NB4 (cell line): ENCODE data around the gene INCA1.

Source experiments
- POLR2A ChIP-seq: IDR thresholded peaks from 2 replicates; pipeline ENCODE4 v1.6.1; 2011; ENCODE audit warnings: mild to moderate bottlenecking; ENCODE audit not compliant: insufficient read length; ENCODE audit errors: extremely low read depth
- TF ChIP-seq, protein P1 (sequence below): IDR thresholded peaks from one replicate; pipeline ENCODE4 v1.5.1; 2012; ENCODE audit warnings: low read depth, low read length

DNA sequence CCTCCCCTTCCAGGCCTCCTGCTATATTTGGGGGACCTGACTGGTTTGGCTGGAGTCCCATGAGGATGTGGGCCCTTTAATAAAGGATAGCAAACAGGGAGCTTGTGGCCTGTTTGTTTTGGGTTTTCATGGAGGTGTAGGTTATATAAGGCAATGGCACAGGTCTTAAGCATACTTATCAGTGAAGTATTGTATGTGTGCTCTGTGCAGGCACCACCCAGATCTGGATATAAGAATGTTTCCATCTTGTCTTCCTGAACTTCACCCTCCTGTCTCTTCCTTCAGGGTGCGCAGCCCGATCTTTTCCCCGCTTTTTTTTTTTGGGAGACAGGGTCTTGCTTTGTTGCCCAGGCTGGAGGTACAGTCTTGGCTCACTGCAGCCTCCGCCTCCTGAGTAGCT, 27.3 kb upstream of the INCA1 start:
- TF ChIP-seq, protein P1, sequence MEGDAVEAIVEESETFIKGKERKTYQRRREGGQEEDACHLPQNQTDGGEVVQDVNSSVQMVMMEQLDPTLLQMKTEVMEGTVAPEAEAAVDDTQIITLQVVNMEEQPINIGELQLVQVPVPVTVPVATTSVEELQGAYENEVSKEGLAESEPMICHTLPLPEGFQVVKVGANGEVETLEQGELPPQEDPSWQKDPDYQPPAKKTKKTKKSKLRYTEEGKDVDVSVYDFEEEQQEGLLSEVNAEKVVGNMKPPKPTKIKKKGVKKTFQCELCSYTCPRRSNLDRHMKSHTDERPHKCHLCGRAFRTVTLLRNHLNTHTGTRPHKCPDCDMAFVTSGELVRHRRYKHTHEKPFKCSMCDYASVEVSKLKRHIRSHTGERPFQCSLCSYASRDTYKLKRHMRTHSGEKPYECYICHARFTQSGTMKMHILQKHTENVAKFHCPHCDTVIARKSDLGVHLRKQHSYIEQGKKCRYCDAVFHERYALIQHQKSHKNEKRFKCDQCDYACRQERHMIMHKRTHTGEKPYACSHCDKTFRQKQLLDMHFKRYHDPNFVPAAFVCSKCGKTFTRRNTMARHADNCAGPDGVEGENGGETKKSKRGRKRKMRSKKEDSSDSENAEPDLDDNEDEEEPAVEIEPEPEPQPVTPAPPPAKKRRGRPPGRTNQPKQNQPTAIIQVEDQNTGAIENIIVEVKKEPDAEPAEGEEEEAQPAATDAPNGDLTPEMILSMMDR = no peak
- no peak for TF ChIP-seq POLR2A
